GM18907 (cell line): Measurements from ENCODE around the gene IGF1R.

Experiments used
- ATAC-seq: cut with Tn5 transposase; IDR thresholded peaks from one replicate; pipeline ENCODE4 v1.9.1; 2021; ENCODE audit warnings: mild to moderate bottlenecking, moderate library complexity; ENCODE audit not compliant: unreplicated experiment

Gene IGF1R

DNA sequence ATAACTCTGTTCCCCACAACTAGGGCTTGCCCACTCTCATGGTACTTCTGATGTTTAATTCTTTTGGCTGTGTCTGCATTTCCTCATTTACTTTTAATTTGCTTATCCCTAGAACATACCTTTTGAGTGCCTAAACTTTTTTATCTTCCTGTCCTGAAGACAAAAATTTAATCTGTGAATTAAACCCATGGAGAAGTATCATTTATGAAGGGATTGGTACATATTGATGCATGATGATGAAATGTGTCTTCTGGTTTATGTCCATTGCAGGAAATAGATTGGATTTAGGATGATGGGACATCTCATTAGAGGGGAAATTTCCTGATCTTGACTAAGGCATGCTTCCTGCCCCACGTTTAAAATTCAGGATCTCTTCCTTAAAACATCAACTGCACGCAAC lies 249.8 kb downstream of the IGF1R start:
- ATAC-seq: no peak

DNA sequence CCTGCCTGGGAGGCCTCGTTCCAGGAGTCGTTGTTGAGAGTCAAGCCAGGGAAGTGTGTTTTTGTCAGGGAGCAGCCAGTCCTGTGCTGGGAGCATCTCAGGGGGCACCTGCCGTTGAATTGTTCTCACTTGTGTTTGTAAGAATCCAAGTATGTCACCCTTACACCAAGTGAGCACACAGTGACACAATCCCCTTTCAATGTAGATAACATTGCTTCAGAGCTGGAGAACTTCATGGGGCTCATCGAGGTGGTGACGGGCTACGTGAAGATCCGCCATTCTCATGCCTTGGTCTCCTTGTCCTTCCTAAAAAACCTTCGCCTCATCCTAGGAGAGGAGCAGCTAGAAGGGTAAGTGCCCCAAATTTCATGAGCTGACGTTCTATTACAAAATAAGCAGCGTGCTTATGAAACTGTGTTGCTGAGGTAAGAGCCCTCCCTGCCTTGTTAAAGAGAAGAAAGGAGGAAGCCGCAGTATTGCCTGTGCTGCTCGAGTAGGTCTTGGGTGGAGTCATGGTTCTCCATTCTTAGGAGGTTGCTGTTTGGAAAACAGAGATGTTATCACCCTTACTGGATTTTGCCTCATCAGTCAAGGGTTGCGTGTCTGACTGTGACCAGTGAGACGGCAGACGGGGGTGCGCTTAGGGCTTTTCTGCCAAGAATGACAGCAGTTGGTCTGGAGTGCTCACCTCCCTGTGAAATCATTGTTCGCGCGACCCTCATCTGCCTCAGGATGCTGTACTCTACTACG lies 251.1 kb downstream of the IGF1R start:
- no peak for ATAC-seq

DNA sequence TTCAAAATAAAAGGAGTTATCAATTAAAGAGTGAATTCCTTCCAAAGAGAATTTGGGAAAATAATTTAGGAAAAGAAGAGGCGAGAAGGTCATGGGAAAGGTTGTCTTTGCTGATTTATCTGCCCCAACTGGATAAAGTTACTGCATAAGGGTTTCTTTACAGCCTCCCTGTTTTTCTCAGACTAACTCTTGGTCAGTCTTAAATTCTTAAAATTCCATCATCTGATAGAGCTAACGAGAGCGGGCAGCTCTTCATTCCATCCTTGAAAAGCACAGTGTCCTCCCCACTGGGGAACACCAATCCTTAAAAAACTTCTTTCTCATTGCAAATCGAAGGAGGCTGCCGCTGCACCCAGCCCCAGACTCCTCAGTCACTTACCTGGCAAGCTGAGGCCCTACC lies 252.0 kb downstream of the IGF1R start:
- ATAC-seq: no peak

DNA sequence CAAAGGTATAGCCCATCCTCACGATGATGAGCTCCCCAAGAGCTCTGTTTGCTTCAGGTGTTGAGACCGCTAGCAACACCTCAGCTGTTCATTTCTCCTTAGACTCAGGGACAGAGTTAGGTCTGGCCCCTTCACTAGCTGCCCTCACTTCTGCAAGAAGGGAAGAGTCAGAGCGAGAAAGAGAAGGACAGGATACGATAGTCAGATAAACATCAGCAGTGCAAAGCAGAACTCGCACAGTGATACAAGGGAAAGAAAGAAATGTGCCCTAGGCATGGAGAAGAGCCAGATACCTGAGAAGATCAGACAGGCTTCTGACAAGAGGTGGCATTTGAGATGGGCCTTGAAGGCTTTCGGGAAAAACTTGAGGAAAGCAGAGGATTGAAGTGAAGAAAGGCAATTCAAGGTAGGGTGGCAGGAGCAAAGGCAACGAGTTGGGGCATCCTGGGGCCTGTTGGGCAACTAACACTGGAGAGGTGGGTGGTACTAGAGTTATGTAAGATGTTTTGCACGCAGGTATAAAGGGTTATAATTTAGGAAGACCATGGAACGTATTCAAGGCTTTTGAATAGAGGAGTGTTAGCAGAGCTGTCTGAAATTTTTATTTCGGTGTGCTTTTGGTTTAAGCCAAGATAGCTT lies 253.2 kb downstream of the IGF1R start:
- ATAC-seq: no peak

- no peak for ATAC-seq
Measured at GRCh38 chr15:98902931-98903330, 254.6 kb downstream of the IGF1R start.

GRCh38 chr15:98903377-98904018 lies 255.2 kb downstream of the IGF1R start:
- ATAC-seq: no peak

DNA sequence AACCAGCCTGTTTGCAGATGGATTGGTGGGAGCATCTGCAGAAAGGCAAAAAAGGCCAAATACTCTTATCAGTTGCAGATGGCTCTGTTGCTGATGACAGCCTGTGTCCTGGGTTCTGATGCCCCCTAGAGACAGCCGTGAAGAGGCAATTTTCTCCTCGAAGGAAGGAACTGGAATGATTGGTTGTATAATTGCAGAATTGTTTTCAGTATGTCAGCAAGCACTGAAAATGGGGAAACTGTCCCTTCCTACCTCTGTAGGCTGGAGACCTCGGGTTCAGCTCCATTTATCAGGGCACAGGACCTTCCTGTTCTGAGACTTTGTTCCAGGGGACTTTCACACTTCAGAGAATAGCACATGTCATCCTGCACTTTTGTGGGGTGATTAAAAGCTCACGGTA lies 256.2 kb downstream of the IGF1R start:
- no peak for ATAC-seq

GRCh38 chr15:98905963-98906711 lies 257.8 kb downstream of the IGF1R start:
- ATAC-seq: no peak

DNA sequence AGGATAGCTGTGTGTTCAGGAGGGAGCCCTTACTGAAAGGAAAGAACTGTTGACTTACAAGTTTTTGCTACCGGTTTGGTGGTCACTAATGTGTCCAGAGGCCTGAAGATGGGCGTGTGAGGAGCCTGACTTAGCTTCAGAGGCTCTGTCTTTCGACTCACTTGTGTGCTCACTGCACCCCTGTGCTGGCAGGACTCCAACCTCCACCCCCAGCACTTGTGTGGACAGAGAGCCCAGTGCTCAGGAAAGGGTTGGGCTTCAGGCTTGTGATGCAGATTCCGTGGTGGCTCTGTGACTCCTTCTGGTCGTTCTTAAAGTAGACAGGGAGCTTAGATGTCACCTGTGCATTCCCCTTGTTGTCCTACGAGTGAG lies 258.4 kb downstream of the IGF1R start:
- no peak for ATAC-seq

GRCh38 chr15:98907927-98908471 lies 259.7 kb downstream of the IGF1R start:
- no peak for ATAC-seq

DNA sequence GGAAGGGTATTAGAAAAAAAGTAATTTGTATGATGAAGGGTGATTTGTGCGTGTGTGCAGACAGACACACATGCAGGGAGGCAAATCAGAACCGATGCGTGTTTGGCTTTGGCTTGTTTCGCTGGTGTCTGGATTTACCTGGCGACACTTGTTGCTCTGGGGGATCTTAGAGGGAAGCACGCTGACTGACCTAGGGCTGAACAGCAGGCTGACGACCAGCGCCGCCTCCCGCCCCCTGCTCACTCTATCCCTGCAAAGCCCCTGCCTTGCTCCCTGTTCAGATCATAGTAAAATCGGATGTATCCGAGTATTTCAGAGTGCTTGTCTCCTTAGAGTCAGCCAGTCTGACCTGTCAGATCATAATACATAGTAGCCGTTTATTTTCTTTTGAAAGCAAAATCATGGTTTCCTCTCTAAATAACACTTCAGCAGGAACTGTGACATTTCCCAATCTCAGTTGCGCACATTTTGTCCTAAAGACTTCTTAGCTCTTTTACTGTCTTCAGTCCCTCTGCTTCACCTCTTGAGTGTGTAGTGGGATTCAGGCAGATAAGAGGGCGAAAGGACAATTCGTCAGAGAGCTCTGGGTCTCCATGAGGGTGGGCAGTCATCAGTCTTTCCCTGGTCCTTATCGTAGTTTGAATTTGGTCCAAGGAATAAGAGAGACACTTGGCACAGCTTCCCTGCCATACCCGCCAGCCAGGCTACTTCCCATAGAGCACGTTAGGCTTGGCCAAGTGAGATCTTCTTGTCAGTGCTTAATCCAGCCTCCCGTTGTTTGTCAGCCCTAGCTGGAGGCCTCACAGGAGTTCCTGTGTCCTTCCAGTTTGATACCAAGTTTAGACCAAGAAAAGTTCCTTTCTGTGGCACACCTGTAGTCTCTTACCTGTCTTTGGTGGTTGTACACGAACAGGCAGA lies 261.9 kb downstream of the IGF1R start:
- no peak for ATAC-seq

GRCh38 chr15:98914626-98915025 lies 266.3 kb downstream of the IGF1R start:
- no peak for ATAC-seq

- no peak for ATAC-seq
Measured at GRCh38 chr15:98916826-98917225, 268.5 kb downstream of the IGF1R start.

GRCh38 chr15:98917417-98917816 lies 269.1 kb downstream of the IGF1R start:
- no peak for ATAC-seq

- no peak for ATAC-seq
Measured at GRCh38 chr15:98920091-98920880, 271.9 kb downstream of the IGF1R start.

GRCh38 chr15:98923171-98923570 lies 274.8 kb downstream of the IGF1R start:
- ATAC-seq: no peak

GRCh38 chr15:98923579-98923978 lies 275.2 kb downstream of the IGF1R start:
- ATAC-seq: no peak

- ATAC-seq: no peak
Measured at GRCh38 chr15:98924401-98925049, 276.2 kb downstream of the IGF1R start.

DNA sequence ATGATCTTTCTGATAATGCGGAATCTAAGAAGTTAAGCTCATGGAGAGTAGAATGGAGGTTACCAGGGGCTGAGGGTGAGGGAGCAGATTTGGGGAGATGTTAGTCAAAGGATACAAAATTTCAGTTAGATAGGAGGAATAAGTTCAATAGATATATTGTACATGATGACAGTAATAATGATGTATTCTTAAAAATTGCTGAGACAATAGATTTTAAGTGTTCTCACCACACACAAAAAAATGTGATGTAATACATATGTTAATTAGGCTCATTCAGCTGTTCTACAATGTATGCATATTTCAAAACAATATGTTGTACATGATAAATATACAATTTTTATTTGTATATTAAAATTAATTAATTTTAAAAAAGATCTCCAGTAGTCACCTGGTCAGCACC lies 277.9 kb downstream of the IGF1R start:
- no peak for ATAC-seq
